ENCODE data around the gene TAF4.
"Not testable (repeated sequence)": the region's sequence is repeated elsewhere in the genome, so short reads cannot be mapped to it uniquely, and the experiment has no call there.

The TAF4 gene

GRCh38 chr20:62056975-62057374 lies 8.7 kb downstream of the TAF4 start:
- no peak for DNase-seq

GRCh38 chr20:62056377-62056776 lies 9.3 kb downstream of the TAF4 start:
- DNase-seq, result no peak

DNA sequence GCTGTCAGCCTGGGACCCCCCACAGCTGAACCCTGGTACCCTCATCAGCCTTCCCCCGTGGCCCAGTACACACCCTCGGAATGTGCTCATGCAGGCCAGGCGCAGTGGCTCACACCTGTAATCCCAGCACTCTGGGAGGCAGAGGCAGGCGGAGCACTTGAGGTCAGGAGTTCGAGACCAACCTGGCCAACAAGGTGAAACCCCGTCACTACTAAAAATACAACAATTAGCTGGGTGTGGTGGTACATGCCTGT lies 9.9 kb downstream of the TAF4 start:
- DNase-seq, result not testable (repeated sequence)

DNA sequence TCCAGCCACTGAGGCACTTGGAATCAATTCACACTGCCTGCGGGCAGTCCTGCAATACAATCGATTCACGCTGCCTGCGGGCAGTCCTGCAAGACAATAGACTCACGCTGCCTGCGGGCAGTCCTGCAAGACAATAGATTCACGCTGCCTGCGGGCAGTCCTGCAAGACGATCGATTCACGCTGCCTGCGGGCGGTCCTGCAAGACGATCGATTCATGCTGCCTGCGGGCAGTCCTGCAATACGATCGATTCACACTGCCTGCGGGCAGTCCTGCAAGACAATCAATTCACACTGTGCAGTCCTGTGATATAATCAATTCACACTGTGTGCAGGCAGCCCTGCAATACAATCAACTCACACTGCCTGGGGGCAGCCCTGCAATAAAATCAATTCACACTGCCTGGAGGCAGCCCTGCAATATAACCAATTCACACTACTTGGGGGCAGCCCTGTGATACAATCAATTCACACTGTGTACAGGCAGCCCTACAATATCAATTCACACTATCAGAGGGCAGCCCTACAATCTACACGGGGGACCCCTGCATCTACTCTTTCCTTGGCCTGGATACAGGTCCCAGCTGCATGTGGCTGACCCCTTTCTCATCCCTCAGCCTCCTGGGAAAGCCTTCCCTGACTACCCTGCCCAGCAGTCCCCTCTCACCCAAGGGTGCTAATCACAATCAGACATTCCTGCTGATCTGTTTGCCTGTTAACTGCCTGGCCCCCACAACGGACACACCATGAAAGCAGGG lies 10.4 kb downstream of the TAF4 start:
- DNase-seq, result no peak

DNA sequence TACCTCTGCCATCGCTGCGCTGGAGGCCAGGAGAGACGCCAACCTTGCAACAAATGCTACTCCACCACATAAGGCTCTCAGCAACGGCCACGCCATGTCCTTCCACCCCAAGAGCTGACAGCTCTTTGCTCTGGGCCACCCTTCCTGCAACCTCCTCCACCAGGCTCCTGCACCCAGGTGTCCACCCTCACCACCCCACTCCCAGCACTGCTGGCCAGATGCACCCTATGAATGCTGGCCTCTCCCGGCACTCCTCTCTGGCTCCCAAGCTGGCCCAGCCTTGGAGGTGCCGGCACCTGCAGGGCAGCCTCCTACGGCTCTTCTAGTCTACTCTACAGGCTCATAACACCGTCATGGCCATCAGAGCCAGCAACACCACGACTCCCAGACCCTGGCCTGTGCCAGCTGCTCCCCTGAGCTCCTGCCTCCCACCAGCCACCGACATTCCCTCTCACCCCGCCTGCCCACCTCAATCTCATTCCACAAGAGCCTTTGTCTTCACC lies 11.2 kb downstream of the TAF4 start:
- DNase-seq, result no peak

GRCh38 chr20:62053465-62054196 lies 12.1 kb downstream of the TAF4 start:
- DNase-seq, result no peak

- DNase-seq, result no peak
These were observed 12.7 kb downstream of the TAF4 start for GRCh38 chr20:62052842-62053464.

DNA sequence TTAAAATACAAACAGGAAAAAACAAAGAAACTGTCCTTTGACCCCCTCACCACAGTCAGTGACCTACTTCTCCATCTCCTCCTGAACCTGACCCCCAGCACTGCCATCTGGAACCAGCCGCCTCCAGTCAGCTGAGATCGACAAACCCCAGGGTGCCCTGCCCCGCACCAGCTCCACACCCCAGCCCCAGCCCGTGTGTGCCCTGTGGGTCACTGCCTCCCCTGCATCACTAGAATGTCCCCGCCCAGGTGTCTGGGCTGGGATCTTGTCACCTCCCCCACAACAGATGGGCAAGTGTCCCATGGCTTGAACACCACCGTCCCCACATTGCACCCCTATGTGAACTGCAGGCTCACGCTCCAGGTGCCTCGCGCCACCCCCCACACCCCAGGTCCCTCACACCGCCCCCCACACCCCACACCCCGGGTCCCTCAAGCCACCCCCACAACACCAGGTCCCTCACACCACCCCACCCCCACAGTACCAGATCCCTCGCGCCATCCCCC lies 13.3 kb downstream of the TAF4 start:
- DNase-seq, result no peak

DNA sequence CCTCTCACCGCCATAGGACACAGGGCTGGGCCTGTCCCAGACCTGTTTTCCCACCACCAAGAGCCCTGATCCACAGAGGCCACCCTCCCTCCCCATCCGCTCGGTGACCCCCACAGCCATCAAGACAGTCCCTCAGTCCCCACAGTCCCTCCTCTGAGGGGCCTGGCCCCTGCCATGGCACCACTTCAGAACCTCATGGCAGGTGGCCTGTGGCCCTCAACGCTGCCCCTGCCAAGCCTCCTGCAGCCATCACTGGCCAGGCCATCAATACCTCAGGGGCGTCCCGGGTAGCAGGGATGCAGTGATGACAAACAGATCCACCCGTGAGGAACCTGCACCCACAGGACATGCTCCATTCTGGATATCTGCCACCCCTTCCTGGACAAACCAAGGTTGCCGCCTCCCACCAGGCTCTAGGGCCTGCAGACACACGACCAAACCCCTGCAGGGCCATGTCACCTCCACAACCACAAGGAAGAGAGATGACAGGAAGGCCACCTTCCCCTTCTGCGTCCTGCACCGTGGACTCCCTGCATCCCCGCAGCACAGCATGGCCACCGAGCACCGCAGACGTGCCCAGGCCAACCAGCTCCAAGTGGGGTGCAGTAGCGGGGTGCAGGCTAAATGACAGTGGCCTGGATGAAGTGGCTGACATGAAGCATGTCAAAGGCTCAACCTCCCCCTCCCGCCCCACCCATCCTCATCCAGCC lies 14.0 kb downstream of the TAF4 start:
- DNase-seq, result no peak

GRCh38 chr20:62051144-62051543 lies 14.5 kb downstream of the TAF4 start:
- no peak for DNase-seq

- DNase-seq, result no peak
These were observed 15.2 kb downstream of the TAF4 start for GRCh38 chr20:62050166-62051120.

DNA sequence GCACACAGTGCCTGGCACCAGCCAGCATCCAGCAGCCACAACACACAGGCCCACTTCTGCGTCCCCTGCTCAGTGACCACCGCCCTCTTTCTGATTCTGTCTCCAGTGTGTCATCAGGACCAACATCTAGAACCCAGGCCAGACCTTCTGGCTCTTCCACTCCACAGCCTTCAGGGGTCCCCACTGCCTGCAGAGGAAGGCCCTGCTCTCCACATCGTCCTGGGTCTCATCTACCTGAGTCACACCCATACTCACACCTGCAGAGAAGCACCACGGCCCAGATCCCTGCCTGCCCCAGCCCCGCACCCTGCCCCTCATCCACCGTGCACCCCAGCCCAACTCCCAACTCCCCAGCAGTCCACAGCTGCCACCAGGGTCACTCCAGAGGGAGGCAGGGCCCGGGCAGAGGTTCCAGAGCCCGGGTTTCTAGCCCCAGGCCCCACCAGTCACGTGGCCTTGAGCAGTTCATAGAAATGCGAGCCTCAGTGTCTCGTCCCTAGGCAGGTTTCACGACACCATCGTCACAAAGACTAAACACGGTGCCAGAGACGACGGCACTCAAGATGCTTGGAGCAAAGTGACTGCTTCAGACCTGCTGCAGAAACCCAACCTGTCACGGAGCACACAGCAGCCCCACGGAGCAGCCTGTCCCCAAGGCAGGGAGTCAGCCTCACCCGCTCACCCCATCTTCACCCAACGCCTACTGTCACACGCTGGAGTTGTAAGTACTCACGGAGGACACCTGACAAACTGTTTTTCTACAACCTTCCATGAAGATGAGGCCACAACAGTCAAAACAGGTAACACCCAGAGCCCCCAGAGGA lies 16.1 kb downstream of the TAF4 start:
- DNase-seq, result no peak

DNA sequence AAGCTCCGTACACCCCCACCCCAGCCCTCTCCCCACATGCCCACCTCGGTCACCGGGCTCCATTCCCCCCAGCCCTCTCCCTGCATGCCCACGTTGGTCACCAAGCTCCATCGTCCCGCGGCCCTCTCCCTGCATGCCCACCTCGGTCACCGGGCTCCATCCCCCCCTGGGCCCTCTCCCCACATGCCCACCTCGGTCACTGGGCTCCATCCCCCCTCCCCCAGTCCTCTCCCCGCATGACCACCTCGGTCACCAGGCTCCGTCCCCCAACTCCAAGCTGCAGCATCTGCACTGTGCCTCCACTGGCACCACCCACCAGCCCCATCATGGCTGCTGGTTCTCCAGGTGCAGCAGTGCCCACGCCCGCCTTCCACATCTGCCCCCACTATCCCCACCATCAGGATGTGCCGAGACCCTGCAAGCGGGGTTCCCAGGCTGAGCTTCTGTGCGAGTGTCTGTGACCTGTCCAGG lies 16.8 kb downstream of the TAF4 start:
- no peak for DNase-seq

GRCh38 chr20:62048346-62048761 lies 17.3 kb downstream of the TAF4 start:
- no peak for DNase-seq

DNA sequence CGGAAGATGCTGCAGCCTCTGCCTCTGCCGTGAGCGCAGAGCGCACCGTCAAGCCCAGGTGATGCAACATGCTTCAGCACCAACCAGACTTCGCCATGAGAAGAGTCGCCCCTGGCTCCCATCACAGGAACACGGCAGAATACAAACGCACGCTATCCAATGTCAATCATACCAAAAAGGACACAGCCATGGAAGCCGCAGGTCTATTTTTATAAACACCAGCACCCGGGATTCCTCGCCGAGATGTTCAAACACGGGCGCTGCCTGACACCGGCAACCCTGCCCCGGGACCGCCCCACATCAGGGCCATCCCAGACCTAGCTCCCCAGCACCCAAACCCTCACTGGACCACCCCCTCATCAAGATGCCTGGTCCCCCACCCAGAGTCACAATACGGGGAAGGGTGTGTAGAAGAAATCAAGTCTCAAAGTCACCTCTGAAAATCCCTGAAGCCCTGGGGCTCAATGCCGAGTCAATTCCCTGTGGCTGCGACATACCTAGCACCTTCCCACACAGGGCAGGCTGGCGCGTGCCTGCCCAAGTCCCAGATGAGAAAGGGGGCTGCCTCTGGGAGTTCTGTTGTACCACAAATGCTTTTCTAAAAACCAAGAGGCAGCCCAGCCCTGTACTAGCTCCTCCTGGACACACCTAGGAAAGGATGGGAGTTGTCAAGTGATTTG lies 17.9 kb downstream of the TAF4 start:
- DNase-seq, result no peak

DNA sequence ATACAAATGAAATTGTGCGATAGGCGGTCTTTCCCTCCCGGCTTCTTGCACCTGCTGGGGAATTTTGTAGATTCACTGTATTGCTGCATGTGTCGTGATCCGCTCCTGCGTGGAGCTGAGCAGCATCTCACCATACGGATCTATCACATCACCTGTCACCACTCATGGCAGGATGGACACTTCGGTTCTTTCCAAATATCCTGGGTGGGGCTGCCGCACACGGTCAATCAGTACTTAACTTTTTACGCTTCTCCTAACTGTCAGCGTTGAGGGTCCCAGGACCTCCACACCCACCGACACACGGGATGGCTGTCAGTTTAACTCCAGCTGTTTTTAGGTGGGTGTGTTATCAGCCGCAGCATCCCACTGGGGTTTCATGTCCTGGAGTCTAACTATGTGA lies 19.2 kb downstream of the TAF4 start:
- no peak for DNase-seq

DNA sequence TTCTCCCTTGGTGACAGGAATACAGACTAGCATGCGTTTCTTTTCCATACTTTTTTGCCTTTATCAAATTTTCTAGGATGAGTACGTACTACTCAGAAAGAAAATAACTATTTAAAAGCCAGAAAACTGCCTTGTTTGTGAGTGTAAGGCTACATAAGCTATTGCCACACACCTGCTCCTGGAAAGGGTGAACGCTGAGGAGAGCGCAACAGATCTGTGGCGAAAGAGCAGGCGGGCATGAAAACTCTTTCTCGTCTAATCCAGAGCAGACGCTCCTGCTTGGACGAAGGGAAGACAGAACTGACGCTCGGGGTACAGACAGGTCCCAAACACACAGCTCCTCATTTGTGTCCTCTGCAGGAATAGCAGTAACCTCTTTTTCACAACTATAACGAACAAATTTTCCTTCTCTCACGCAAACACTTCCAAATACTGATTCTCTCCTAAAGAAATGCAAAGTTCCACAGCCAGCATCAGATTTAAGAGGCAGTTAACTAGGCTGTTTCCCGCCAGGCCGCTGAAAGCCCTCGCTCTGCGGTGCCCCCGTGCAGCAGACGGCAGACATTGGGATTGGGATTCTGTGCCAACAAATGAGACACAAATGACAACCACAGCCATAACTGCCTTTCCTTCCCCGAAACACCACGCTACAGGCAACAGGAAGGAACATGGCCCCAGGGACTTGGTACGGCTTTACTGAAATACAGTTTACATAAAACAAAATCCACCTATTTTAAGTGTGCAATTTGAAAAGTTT lies 20.0 kb downstream of the TAF4 start:
- no peak for DNase-seq

- DNase-seq, result no peak
These were observed 20.6 kb downstream of the TAF4 start for GRCh38 chr20:62045118-62045517.

DNA sequence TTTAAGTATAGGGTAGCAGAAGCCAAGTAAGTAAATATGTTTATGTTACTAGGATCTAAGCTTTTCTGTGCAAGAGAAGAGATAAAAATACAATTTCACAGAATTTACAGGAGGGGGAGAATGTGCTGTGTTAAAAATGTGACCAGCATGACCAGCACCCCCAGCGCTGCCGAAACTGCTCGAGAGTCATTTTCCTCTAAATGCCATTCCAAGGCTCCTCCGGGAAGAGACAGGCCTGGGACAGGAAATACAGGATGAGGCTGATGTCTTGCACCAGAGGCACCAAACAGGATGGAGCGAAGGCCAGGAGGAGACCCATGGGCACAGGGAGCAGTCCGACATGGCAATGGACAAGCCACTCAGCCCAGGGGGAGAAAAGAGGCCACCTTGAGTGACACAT lies 21.1 kb downstream of the TAF4 start:
- no peak for DNase-seq
